Dendritic cell treated with granulocyte-macrophage colony-stimulating factor and Interleukin-4, amounts not matched to agents 40 ng/mL and 50 ng/mL, for 4 days (primary cell): Measurements from ENCODE around the gene PPL.

ENCODE experiments used
- H3K27ac Mint-ChIP-seq: one replicate; pipeline ENCODE4 v1.8.0; 2022; ENCODE audit warnings: mild to moderate bottlenecking, mixed read lengths
- H3K27me3 Mint-ChIP-seq: one replicate; pipeline ENCODE4 v1.8.0; 2022; ENCODE audit warnings: mild to moderate bottlenecking, mixed read lengths
- H3K36me3 Mint-ChIP-seq: one replicate; pipeline ENCODE4 v1.8.0; 2022; ENCODE audit warnings: low read depth, mixed read lengths
- H3K4me1 Mint-ChIP-seq: one replicate; pipeline ENCODE4 v1.8.0; 2022; ENCODE audit warnings: low read depth, mixed read lengths
- H3K4me3 Mint-ChIP-seq: one replicate; pipeline ENCODE4 v1.8.0; 2022; ENCODE audit warnings: mild to moderate bottlenecking, moderate library complexity, mixed read lengths
- H3K9me3 Mint-ChIP-seq: one replicate; pipeline ENCODE4 v1.8.0; 2022; ENCODE audit warnings: mixed read lengths
- intact Hi-C: fragments of 100-400 bp; cut with micrococcal nuclease; formaldehyde crosslinking; loops from one replicate; pipeline ENCODE4 v1.15.0; 2022

The PPL gene

GRCh38 chr16:4936991-4937781, at the start of gene PPL:
TSS of gene PPL (minus strand) at chr16:4937148. CDS start at chr16:4937045, 103 bp downstream.
- peaks cover 63% of the 10 kb centered on the region for H3K27me3 Mint-ChIP-seq
- H3K27ac Mint-ChIP-seq = no peak within 1 kb of the TSS
- H3K36me3 Mint-ChIP-seq = no peaks in the 10 kb centered on the region
- no peaks in the 10 kb centered on the region for H3K9me3 Mint-ChIP-seq
- intact Hi-C loops = no loop called here
- peaks cover 7% of the 10 kb centered on the region for H3K4me1 Mint-ChIP-seq
- H3K4me3 Mint-ChIP-seq = peak within 1 kb of the TSS; percentile 47

- intact Hi-C loops = no loop called here
- H3K27me3 Mint-ChIP-seq = peaks cover 69% of the 10 kb centered on the region
Measured at GRCh38 chr16:4984174-4984990, 47.4 kb upstream of the PPL start.

GRCh38 chr16:4982056-4982867, 45.3 kb upstream of the PPL start:
- Mint-ChIP-seq H3K4me3 (no peak overlapping the region), H3K36me3 (no peaks in the 10 kb centered on the region), H3K4me1 (peaks cover 12% of the 10 kb centered on the region), H3K27ac (no peak overlapping the region), H3K9me3 (no peaks in the 10 kb centered on the region), H3K27me3 (peaks cover 56% of the 10 kb centered on the region)
- intact Hi-C loops = no loop called here

More at GRCh38 chr16:4984174-4984990, 47.4 kb upstream of the PPL start:
- Mint-ChIP-seq H3K27ac (no peak overlapping the region), H3K4me3 (no peak overlapping the region), H3K9me3 (no peaks in the 10 kb centered on the region), H3K4me1 (peaks cover 19% of the 10 kb centered on the region), H3K36me3 (no peaks in the 10 kb centered on the region)

GRCh38 chr16:4981473-4981872, 44.5 kb upstream of the PPL start:
- intact Hi-C loops = no loop called here
- no peaks in the 10 kb centered on the region for H3K9me3 Mint-ChIP-seq
- H3K27me3 Mint-ChIP-seq = peaks cover 50% of the 10 kb centered on the region
- H3K27ac Mint-ChIP-seq = no peak overlapping the region
- H3K4me3 Mint-ChIP-seq = no peak overlapping the region
- no peaks in the 10 kb centered on the region for H3K36me3 Mint-ChIP-seq
- H3K4me1 Mint-ChIP-seq = peaks cover 11% of the 10 kb centered on the region

- Mint-ChIP-seq H3K9me3 (no peaks in the 10 kb centered on the region), H3K4me3 (no peak overlapping the region), H3K27me3 (peaks cover 42% of the 10 kb centered on the region), H3K4me1 (peaks cover 14% of the 10 kb centered on the region), H3K27ac (peak overlapping the region; percentile 56), H3K36me3 (no peaks in the 10 kb centered on the region)
- intact Hi-C loops = no loop called here
Measured at GRCh38 chr16:4980691-4981090, 43.7 kb upstream of the PPL start.

GRCh38 chr16:4979736-4980660, 43.0 kb upstream of the PPL start:
- peak overlapping the region; percentile 56 for H3K27ac Mint-ChIP-seq
- H3K27me3 Mint-ChIP-seq = peaks cover 38% of the 10 kb centered on the region
- H3K9me3 Mint-ChIP-seq = no peaks in the 10 kb centered on the region
- no peaks in the 10 kb centered on the region for H3K36me3 Mint-ChIP-seq
- intact Hi-C loops = no loop called here
- peaks cover 18% of the 10 kb centered on the region for H3K4me1 Mint-ChIP-seq
- no peak overlapping the region for H3K4me3 Mint-ChIP-seq

- H3K27ac Mint-ChIP-seq = peak overlapping the region; percentile 2
- no peak overlapping the region for H3K4me3 Mint-ChIP-seq
- no peaks in the 10 kb centered on the region for H3K9me3 Mint-ChIP-seq
- no peaks in the 10 kb centered on the region for H3K36me3 Mint-ChIP-seq
- H3K4me1 Mint-ChIP-seq = peaks cover 18% of the 10 kb centered on the region
- intact Hi-C loops = no loop called here
- H3K27me3 Mint-ChIP-seq = peaks cover 35% of the 10 kb centered on the region
Measured at GRCh38 chr16:4979164-4979563, 42.2 kb upstream of the PPL start.

- Mint-ChIP-seq H3K27ac (no peak overlapping the region), H3K36me3 (no peaks in the 10 kb centered on the region), H3K4me1 (peaks cover 28% of the 10 kb centered on the region), H3K4me3 (no peak overlapping the region), H3K9me3 (no peaks in the 10 kb centered on the region), H3K27me3 (peaks cover 39% of the 10 kb centered on the region)
- intact Hi-C loops = loop anchor here (2.0 kb wide), 1 partner anchor 18 kb away; the partner anchor contains the start of gene SEC14L5
Measured at GRCh38 chr16:4976611-4977145, 39.7 kb upstream of the PPL start.

- Mint-ChIP-seq H3K27ac (peak overlapping the region; percentile 42), H3K36me3 (no peaks in the 10 kb centered on the region), H3K4me3 (no peak overlapping the region), H3K4me1 (peaks cover 28% of the 10 kb centered on the region), H3K9me3 (no peaks in the 10 kb centered on the region), H3K27me3 (peaks cover 33% of the 10 kb centered on the region)
- intact Hi-C loops = loop anchor here (2.0 kb wide), 1 partner anchor 17 kb away; the partner anchor contains the start of gene SEC14L5
Measured at GRCh38 chr16:4976079-4976478, 39.1 kb upstream of the PPL start.

- no peak overlapping the region for H3K4me3 Mint-ChIP-seq
Measured at GRCh38 chr16:4972938-4973587, 36.1 kb upstream of the PPL start.

GRCh38 chr16:4970010-4970409, 33.1 kb upstream of the PPL start:
- Mint-ChIP-seq H3K9me3 (no peaks in the 10 kb centered on the region), H3K27me3 (peaks cover 30% of the 10 kb centered on the region), H3K4me3 (no peak overlapping the region), H3K4me1 (peaks cover 10% of the 10 kb centered on the region), H3K36me3 (no peaks in the 10 kb centered on the region), H3K27ac (no peak overlapping the region)
- intact Hi-C loops = no loop called here

More at GRCh38 chr16:4972938-4973587, 36.1 kb upstream of the PPL start:
- intact Hi-C loops = no loop called here
- Mint-ChIP-seq H3K4me1 (peaks cover 17% of the 10 kb centered on the region), H3K36me3 (no peaks in the 10 kb centered on the region), H3K27ac (peak overlapping the region; percentile 21), H3K9me3 (no peaks in the 10 kb centered on the region), H3K27me3 (peaks cover 30% of the 10 kb centered on the region)

- H3K27ac Mint-ChIP-seq = no peak overlapping the region
- intact Hi-C loops = no loop called here
- peaks cover 10% of the 10 kb centered on the region for H3K4me1 Mint-ChIP-seq
- H3K9me3 Mint-ChIP-seq = no peaks in the 10 kb centered on the region
- no peak overlapping the region for H3K4me3 Mint-ChIP-seq
- peaks cover 32% of the 10 kb centered on the region for H3K27me3 Mint-ChIP-seq
- no peaks in the 10 kb centered on the region for H3K36me3 Mint-ChIP-seq
Measured at GRCh38 chr16:4968879-4969483, 32.0 kb upstream of the PPL start.
